Esophagus muscularis mucosa (tissue), 4 donors: ENCODE results near the gene DNASE1L2. TPM values are rescaled to one million over a fixed set of nuclear protein-coding genes. Genes with fewer than 3 reads are reported as not detected.
A peak's percentile ranks its signal among the peaks of the same experiment; 100 is the strongest.

Experiments
- DNase-seq: peaks from one replicate; pipeline ENCODE4 v3.0.0-alpha.2; 2017; ENCODE audit errors: extremely low spot score
- H3K27ac ChIP-seq, 4 donors: fragments of 200-600 bp; sonication (generic); replicated peaks in 1 of 4; 1 replicate in 3 of 4; 2 replicates in 1 of 4; pipeline ENCODE4 v1.5.1; 2016 to 2019; ENCODE audit warnings: mild to moderate bottlenecking in 1 of 4
- H3K27me3 ChIP-seq, 4 donors: fragments of 200-600 bp; sonication (generic); one replicate each; pipeline versions ENCODE4 v1.5.1 to v1.6.0; 2016 to 2019
- H3K36me3 ChIP-seq, 4 donors: fragments of 200-600 bp; sonication (generic); one replicate each; pipeline ENCODE4 v1.5.1; 2016 to 2019
- H3K4me1 ChIP-seq, 4 donors: fragments of 200-600 bp; sonication (generic); one replicate each; pipeline ENCODE4 v1.5.1; 2016 to 2019
- H3K4me3 ChIP-seq, 4 donors: fragments of 200-600 bp; sonication (generic); 1 replicate in 2 of 4; 2 replicates in 2 of 4; pipeline ENCODE4 v1.5.1; 2016 to 2019; ENCODE audit warnings: mild to moderate bottlenecking in 4 of 4, moderate library complexity in 1 of 4
- H3K9me3 ChIP-seq, 4 donors: fragments of 200-600 bp; sonication (generic); 1 replicate in 3 of 4; 2 replicates in 1 of 4; pipeline ENCODE4 v1.5.1; 2016 to 2019
- CTCF ChIP-seq, 3 experiments: fragments of 200-600 bp in 2 of 3; fragments of 450-650 bp in 1 of 3; sonication (generic) in 2 of 3; IDR thresholded peaks; one replicate each; pipeline ENCODE4 v1.5.1; 2017 to 2019; ENCODE audit warnings: antibody characterized with exemption in 3 of 3, mild to moderate bottlenecking in 2 of 3, moderate library complexity in 1 of 3
- EP300 ChIP-seq: sonication (generic); formaldehyde crosslinking; IDR thresholded peaks from one replicate; pipeline ENCODE4 v1.6.1; 2017; ENCODE audit warnings: antibody characterized with exemption
- POLR2A ChIP-seq: fragments of 450-650 bp; IDR thresholded peaks from one replicate; pipeline ENCODE4 v1.6.1; 2017; ENCODE audit warnings: antibody characterized with exemption, moderate library complexity, mild to moderate bottlenecking, low read depth
- POLR2AphosphoS5 ChIP-seq, 2 donors: sonication (generic); formaldehyde crosslinking; IDR thresholded peaks; one replicate each; pipeline ENCODE4 v1.6.1; 2017; ENCODE audit warnings: antibody characterized with exemption in 2 of 2
- WGBS: methylation state at CpG from one replicate; pipeline ENCODE4 v1.1.5; 2018; 5-methylcytosine and 5-hydroxymethylcytosine counted together
- intact Hi-C: fragments of 100-400 bp; cut with DNase I; formaldehyde crosslinking; loops from one replicate; pipeline ENCODE4 v1.15.1; 2023
- total RNA-seq, 4 donors: library from RNA; depleted of rRNA; stranded (reverse); fragments of >200 nt; gene quantifications; one replicate each; pipeline versions ENCODE4 v1.1.0 to v1.2.1, GENCODE V29; 2016

DNASE1L2 gene
- total RNA-seq, 4 donors from 2014 or later: 0.50 to 0.86 (median 0.67) TPM

GRCh38 chr16:2213817-2214718, 22.2 kb upstream of the DNASE1L2 start:
- H3K36me3 ChIP-seq: peaks cover 8 to 22% (median 18%) of the 10 kb centered on the region in 4 donors
- no peak for DNase-seq
- intact Hi-C loops: loop anchor here (5.0 kb wide), 1 partner anchor 52 kb away; no protein-coding TSS in a partner anchor
- H3K27me3 ChIP-seq: no peaks in the 10 kb centered on the region
- no peak for TF ChIP-seq POLR2A
- TF ChIP-seq EP300: no peak
- TF ChIP-seq POLR2AphosphoS5 (IDR thresholded peaks at IDR 0.05): no peak
- TF ChIP-seq CTCF (IDR thresholded peaks at IDR 0.05): no peak
- under 1% methylated on average over 36 of the region's 98 CpGs for WGBS
- H3K4me3 ChIP-seq: peak overlapping the region; percentile 79 to 89 (median 85)
- peaks cover 26 to 39% (median 35%) of the 10 kb centered on the region in 4 donors for H3K4me1 ChIP-seq
- H3K9me3 ChIP-seq: no peaks in the 10 kb centered on the region
- peak overlapping the region; percentile 86 to 93 (median 90) for H3K27ac ChIP-seq

- Histone ChIP-seq H3K4me3 (peak within 1 kb of the TSS; percentile 79 to 89 (median 85)), H3K27me3 (no peaks in the 10 kb centered on the region), H3K27ac (peak within 1 kb of the TSS; percentile 89 to 96 (median 92)), H3K36me3 (peaks cover 5 to 16% (median 12%) of the 10 kb centered on the region in 4 donors), H3K9me3 (no peaks in the 10 kb centered on the region), H3K4me1 (peaks cover 26 to 39% (median 35%) of the 10 kb centered on the region in 4 donors)
- no peak for DNase-seq
- intact Hi-C loops: loop anchor here (5.0 kb wide), 1 partner anchor 52 kb away; no protein-coding TSS in a partner anchor
- 0% methylated on average over 6 of the region's 48 CpGs for WGBS
- TF ChIP-seq POLR2AphosphoS5 (IDR thresholded peaks at IDR 0.05) (no peak), CTCF (IDR thresholded peaks at IDR 0.05) (no peak), POLR2A (no peak), EP300 (no peak)
Measured at GRCh38 chr16:2214719-2214968, 21.6 kb upstream of the DNASE1L2 start, which contains the start of gene PGP. Gene PGP (minus strand): TSS chr16:2214840. CDS start chr16:2214777, 63 bp downstream.

- Histone ChIP-seq H3K36me3 (peaks cover 0 to 10% (median 7%) of the 10 kb centered on the region in 4 donors), H3K9me3 (no peaks in the 10 kb centered on the region), H3K27me3 (no peaks in the 10 kb centered on the region), H3K27ac (peak overlapping the region in 2 of 4 donors; percentile 89 to 91), H3K4me1 (peaks cover 26 to 39% (median 35%) of the 10 kb centered on the region in 4 donors), H3K4me3 (no peak overlapping the region)
- TF ChIP-seq POLR2A: no peak
- no peak for TF ChIP-seq EP300
- TF ChIP-seq POLR2AphosphoS5 (IDR thresholded peaks at IDR 0.05): no peak
- no peak for TF ChIP-seq CTCF (IDR thresholded peaks at IDR 0.05)
- intact Hi-C loops: no loop called here
- whole genome bisulfite sequencing: 93% methylated on average over 4 of the region's 4 CpGs
- no peak for DNase-seq
Measured at GRCh38 chr16:2216330-2216729, 19.9 kb upstream of the DNASE1L2 start.

GRCh38 chr16:2223221-2223941, 12.9 kb upstream of the DNASE1L2 start, which contains the start of gene E4F1:
Gene E4F1 (plus strand): TSS chr16:2223591. CDS start chr16:2223614, 23 bp downstream.
- TF ChIP-seq POLR2AphosphoS5 (IDR thresholded peaks at IDR 0.05) (peak; percentile 98 to 99), CTCF (IDR thresholded peaks at IDR 0.05) (peak in 2 of 3 experiments; percentile 5 to 24), EP300 (no peak), POLR2A (peak; percentile 90)
- Histone ChIP-seq H3K36me3 (peaks cover 0 to 20% (median 18%) of the 10 kb centered on the region in 4 donors), H3K9me3 (no peaks in the 10 kb centered on the region), H3K27ac (peak within 1 kb of the TSS; percentile 86 to 90 (median 87)), H3K27me3 (no peaks in the 10 kb centered on the region), H3K4me3 (peak within 1 kb of the TSS; percentile 75 to 93 (median 84)), H3K4me1 (peaks cover 28 to 41% (median 38%) of the 10 kb centered on the region in 4 donors)
- WGBS: 0% methylated on average over 8 of the region's 82 CpGs
- intact Hi-C loops: no loop called here
- DNase-seq: peak; percentile 100
